HT-29 (cell line): ENCODE results near the gene CYTH1. TPM values are rescaled to one million over a fixed set of nuclear protein-coding genes. Genes with fewer than 3 reads are reported as not detected.
"Not testable (repeated sequence)": the region's sequence is repeated elsewhere in the genome, so short reads cannot be mapped to it uniquely, and the experiment has no call there.

Experiments
- DNase-seq: peaks from one replicate; pipeline ENCODE4 v3.0.0-alpha.2; 2015; ENCODE audit warnings: low spot score
- total RNA-seq: library from RNA; depleted of rRNA; stranded (reverse); fragments of >200 nt; shearing (Covaris generic); gene quantifications from 2 replicates; pipeline ENCODE4 v1.2.3, GENCODE V29; 2014

CYTH1 gene
- total RNA-seq, 1 experiment from 2014 or later: 14.1 TPM

DNA sequence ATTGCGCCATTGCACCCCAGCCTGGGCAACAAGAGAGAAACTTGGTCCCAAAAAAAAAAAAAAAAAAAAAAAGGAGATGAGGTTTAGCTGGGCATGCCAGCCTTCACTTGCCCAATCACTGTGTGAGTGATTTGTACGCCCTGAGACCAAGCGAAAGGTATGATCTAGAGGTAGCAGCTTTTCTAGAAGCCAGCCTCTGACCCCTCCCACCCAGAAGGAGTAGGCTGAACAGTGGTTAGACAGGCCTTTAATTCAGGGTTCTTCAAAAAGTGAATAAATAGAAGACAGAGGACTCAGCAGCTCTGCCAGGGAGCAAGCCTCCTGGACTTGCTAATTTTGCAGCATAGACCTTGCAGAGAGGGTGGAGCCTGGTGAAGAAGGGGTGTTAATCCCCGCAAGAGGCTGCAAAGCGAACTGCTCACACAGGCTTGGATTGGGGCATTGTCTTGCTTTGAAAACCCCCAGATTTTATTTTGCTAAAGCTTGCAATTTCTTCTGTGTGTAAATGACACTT is 7.1 kb upstream of the CYTH1 start:
- no peak for DNase-seq

GRCh38 chr17:78788451-78788850 is 6.4 kb upstream of the CYTH1 start:
- DNase-seq: no peak

- DNase-seq: peak; percentile 87
These were observed 5.4 kb upstream of the CYTH1 start for GRCh38 chr17:78787444-78787843.

DNA sequence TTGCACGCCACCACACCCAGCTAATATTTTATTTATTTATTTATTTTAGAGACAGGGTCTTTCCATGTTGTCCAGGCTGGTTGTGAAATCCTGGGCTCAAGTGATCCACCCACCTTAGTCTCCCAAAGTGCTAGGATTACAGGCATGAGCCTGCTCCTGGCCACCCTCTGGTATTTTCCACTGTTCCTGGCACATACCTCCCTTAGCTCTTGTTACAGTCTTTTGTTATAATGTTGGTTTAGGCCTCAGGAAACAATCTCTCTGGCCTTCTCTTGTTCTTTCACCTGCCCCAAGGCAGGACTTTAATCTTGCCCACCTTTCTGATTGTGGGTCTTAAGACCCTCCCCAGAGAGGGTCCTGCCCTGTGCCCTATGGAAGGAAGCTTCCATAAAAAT is 3.6 kb upstream of the CYTH1 start:
- DNase-seq: no peak

- DNase-seq: no peak
These were observed 3.1 kb upstream of the CYTH1 start for GRCh38 chr17:78785011-78785662.

DNA sequence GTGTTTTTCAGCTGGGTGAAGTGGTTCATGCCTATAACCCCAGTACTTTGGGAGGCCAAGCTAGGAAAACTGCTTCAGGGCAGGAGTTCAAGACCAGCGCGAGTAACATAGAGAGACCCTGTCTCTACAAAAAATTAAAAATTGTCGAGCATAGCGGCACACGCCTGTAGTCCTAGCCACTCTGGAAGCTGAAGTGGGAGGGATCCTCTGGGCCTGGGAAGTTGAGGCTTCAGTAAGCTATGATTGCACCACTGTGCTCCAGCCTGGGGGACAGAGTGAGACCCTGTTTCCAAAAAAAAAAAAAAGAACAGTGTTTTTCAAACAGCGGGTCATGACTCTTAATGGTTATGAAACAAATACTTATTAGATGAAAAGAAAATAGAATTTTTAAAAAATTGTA is 2.3 kb upstream of the CYTH1 start:
- no peak for DNase-seq

DNA sequence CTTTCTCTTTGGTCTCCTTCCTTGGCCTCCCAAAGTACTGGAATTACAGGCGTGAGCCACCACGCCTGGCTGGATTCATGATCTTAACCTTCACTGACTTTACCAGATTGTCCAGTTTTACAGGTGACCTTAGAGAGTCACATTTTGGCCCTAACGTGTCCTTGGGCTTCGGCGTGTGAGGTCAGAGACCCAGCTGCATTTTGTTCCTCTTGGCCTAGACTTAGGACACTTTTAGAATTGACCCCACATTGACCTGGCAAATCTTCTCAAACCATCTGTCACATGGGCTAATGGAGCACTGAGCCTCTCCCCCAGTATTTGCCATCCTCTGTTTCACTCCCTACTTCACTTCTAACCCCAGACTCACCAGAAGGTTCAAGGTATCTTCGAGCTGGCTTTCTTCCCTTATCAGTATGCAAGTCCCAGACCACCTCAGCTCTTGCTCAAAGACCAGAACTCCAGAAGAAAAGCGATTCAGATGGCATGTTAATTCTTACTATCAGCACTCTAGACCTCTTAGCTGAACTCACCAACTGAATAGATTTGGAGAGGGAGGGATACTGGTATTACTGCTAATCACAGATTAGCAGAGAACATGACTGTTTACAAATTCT is 1.7 kb upstream of the CYTH1 start:
- no peak for DNase-seq

GRCh38 chr17:78781104-78781892 is 775 bp downstream of the CYTH1 start:
- peak; percentile 14 for DNase-seq

- DNase-seq: no peak
These were observed 1.7 kb downstream of the CYTH1 start for GRCh38 chr17:78780335-78780734.

GRCh38 chr17:78779850-78780249 is 2.2 kb downstream of the CYTH1 start:
- DNase-seq: no peak

- not testable (repeated sequence) for DNase-seq
These were observed 2.8 kb downstream of the CYTH1 start for GRCh38 chr17:78779286-78779651.

GRCh38 chr17:78777881-78778280 is 4.2 kb downstream of the CYTH1 start:
- DNase-seq: no peak

- no peak for DNase-seq
These were observed 7.0 kb downstream of the CYTH1 start for GRCh38 chr17:78774956-78775571.

DNA sequence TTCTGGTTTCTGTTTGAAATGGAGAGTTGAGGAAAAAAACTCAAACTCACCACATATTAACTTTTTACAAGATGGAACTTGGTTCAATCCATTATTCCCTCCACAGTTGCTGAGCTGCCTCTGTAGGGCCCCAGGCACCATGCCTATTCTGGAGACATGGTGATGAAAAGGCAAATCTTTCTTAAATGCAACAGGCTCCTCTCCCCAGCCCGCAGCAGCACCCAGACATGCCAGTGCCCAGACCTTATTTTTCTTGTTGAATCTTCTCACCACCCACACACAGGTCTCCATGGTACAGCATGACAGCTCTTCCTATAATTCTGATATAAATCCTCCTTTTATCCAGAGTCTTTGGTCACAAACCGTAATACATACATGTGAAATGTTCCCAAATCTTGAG is 7.6 kb downstream of the CYTH1 start:
- DNase-seq: no peak

DNA sequence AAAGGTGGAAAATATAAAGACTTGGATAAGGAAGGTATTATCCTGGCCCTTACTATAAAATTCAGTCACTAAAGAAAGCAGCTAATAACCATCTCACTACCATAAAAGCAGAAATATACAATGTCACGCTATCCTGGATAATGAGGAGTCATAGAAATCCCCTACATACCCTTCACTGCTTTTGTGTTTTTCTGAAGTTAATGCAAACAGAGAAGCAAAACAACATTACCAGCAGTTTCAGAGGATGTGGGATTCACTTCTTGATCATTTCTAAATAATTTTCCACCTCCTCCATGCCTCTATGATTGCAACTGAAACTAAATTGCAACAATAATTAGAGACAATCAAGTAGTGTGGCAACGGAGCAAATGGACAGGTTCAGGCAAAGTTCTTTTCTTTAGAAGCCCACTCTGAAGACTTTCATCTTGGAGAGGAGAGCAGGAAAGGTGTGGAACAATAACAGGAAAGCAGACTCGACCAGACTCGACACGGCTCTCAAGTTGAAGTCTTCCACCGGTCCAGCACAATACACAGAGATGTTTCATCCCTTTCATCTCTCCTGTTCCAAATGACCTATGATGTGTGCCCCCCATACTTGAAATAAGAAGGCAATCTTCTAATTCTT is 10.2 kb downstream of the CYTH1 start:
- no peak for DNase-seq

GRCh38 chr17:78769196-78769773 is 12.8 kb downstream of the CYTH1 start:
- no peak for DNase-seq

DNA sequence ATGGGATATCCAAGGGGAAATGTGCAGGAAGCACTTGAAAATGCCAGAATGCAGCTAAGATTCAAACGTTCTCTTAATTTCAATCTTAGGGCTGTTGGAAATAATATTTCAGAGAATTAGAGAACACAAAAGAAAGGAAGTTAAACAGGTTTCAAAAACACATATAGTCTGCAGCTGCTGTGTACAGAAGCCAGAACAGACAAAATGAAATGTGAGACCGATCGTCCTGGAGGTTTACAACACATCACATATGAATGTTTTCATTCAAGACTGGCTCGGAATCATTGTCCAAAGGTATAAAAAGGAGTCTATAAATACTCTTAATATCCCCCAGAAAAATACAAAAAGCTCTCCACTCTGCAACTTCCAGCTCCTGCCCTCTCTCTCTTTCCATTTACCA is 14.3 kb downstream of the CYTH1 start:
- no peak for DNase-seq

DNA sequence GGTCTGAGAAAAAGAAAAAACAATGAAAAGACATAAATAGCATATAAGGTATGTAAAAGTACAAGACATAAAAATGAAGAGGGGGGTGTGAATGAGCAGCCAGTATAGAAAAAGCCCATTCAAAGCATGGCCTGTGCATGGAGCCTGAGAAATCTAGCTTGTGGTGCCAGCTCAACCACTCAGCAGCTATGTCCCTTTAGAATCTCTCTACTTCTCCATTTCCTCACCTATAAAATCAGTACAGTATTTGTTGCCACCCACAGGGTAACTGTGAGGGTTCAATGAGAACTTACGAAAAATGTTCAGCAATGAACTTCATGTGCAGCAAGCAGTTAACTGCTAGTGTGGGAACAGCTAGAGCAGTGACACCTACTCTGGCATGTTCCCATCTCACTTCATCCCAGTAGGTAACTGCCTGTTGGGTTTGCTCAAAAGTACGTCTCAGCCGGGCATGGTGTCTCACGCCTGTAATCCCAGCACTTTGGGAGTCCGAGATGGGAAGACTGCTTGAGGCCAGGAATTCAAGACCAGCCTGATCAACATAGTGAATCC is 15.3 kb downstream of the CYTH1 start:
- no peak for DNase-seq

DNA sequence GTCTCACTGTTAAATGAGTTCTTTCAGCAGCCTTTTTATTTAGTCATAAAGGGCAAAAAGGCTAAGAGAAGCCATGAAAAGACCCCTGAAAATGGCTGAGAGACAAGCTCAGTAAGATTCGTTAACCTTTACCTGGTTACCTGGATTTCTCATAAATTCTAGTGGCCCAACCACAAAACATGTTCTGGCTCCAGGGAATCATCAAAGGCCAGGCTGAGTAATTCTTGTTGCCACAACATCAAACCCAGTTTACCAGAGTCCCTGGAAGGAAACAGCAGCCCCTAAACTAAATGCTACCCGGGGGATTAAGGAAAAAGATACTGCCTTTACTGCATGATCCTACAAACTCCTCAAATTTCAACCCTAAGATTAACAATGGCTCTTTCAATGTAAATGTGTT is 15.8 kb downstream of the CYTH1 start:
- peak; percentile 19 for DNase-seq

DNA sequence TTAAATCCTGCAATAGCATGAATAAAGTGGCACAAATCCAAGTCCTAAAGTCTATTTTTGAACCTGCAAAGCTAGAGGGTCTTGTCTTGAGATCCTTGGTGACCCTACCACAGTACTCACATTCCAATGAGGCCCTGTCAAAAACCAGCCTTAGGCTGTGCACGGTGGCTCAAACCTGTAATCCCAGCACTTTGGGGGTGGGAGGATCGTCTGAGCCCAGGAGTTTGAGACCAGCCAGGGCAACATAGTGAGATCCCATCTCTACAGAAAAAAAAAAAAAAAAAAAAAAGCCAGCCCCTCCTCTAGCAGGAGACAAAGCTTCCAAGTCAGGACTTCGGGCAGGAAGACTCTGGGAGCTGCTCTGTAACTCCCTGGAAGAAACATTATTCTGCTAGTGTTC is 16.3 kb downstream of the CYTH1 start:
- DNase-seq: no peak

DNA sequence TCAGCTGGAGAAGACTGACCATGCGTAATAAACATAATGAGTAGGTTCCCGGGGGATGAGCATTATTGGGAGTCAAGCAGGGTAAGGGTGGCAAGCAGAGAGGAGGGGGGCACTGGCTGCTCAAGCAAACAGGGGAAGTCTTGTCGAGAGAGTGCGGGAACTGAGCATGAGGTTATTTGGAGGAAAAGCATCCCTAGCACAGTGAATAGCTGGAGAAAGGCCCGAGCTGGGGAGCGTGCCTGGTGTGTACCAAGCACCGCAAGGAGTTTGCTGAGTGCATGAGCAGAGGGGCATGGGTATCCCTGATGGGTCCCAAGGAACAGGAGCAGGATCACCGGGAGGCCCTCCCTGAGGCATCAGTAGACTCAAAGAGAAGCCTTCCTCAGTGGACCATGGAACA is 17.2 kb downstream of the CYTH1 start:
- DNase-seq: no peak
